Astrocyte (in vitro differentiated cells and primary cell): Measurements from ENCODE around the gene ATXN7. TPM values are rescaled to one million over a fixed set of nuclear protein-coding genes. Genes with fewer than 3 reads are reported as not detected.
A peak's percentile ranks its signal among the peaks of the same experiment; 100 is the strongest.

Experiments
- DNase-seq: peaks from one replicate; pipeline ENCODE4 v3.0.0-alpha.2; 2010; ENCODE audit warnings: low read depth
- FAIRE-seq: peaks from 2 replicates; lab custom pipeline; 2011; peaks lifted over from hg19 to GRCh38; lab: Jason Lieb, UNC
- H2AFZ ChIP-seq: 2 replicates; pipeline ENCODE4 v1.6.0; 2012; ENCODE audit warnings: low read depth, low read length, inconsistent platforms
- H3K27ac ChIP-seq: 2 replicates; pipeline ENCODE4 v1.5.1; 2011; ENCODE audit warnings: low read depth, low read length, inconsistent platforms
- H3K27me3 ChIP-seq: 2 replicates; pipeline ENCODE4 v1.6.0; 2011; ENCODE audit warnings: low read length, inconsistent platforms; ENCODE audit not compliant: insufficient read depth
- H3K36me3 ChIP-seq: 2 replicates; pipeline ENCODE4 v1.5.1; 2011; ENCODE audit warnings: low read length, inconsistent platforms; ENCODE audit not compliant: insufficient read depth
- H3K4me1 ChIP-seq: 2 replicates; pipeline ENCODE4 v1.5.1; 2011; ENCODE audit warnings: low read length, inconsistent platforms; ENCODE audit not compliant: insufficient read depth
- H3K4me2 ChIP-seq: 2 replicates; pipeline ENCODE4 v1.6.0; 2012; ENCODE audit warnings: low read length, inconsistent platforms
- H3K4me3 ChIP-seq: 2 replicates; pipeline ENCODE4 v1.5.1; 2011; ENCODE audit warnings: low read depth, mild to moderate bottlenecking, low read length, inconsistent platforms; ENCODE audit not compliant: insufficient read depth
- H3K79me2 ChIP-seq: 2 replicates; pipeline ENCODE4 v1.6.0; 2012; ENCODE audit warnings: mild to moderate bottlenecking, low read length, inconsistent platforms; ENCODE audit not compliant: insufficient read depth
- H3K9ac ChIP-seq: 2 replicates; pipeline ENCODE4 v1.6.0; 2012; ENCODE audit warnings: mild to moderate bottlenecking, low read length, inconsistent platforms
- H3K9me3 ChIP-seq: 2 replicates; pipeline ENCODE4 v1.5.1; 2012; ENCODE audit warnings: low read depth, mild to moderate bottlenecking, low read length, inconsistent platforms; ENCODE audit not compliant: insufficient read depth
- H4K20me1 ChIP-seq: 2 replicates; pipeline ENCODE4 v1.6.0; 2012; ENCODE audit warnings: low read length, inconsistent platforms; ENCODE audit not compliant: insufficient read depth
- H3K27ac Mint-ChIP-seq: one replicate; pipeline ENCODE4 v1.8.0; 2021; ENCODE audit warnings: mild to moderate bottlenecking, mixed read lengths; ENCODE audit not compliant: unreplicated experiment
- H3K27me3 Mint-ChIP-seq: one replicate; pipeline ENCODE4 v1.8.0; 2021; ENCODE audit warnings: low read depth, mixed read lengths; ENCODE audit not compliant: unreplicated experiment
- H3K36me3 Mint-ChIP-seq: one replicate; pipeline ENCODE4 v1.8.0; 2021; ENCODE audit warnings: low read depth, mixed read lengths; ENCODE audit not compliant: unreplicated experiment
- H3K4me1 Mint-ChIP-seq: one replicate; pipeline ENCODE4 v1.8.0; 2021; ENCODE audit warnings: low read depth, mixed read lengths; ENCODE audit not compliant: unreplicated experiment
- H3K4me3 Mint-ChIP-seq: one replicate; pipeline ENCODE4 v1.8.0; 2021; ENCODE audit warnings: mild to moderate bottlenecking, moderate library complexity, mixed read lengths; ENCODE audit not compliant: unreplicated experiment
- H3K9me3 Mint-ChIP-seq: one replicate; pipeline ENCODE4 v1.8.0; 2021; ENCODE audit warnings: mild to moderate bottlenecking, mixed read lengths; ENCODE audit not compliant: unreplicated experiment
- CTCF ChIP-seq: IDR thresholded peaks from 2 replicates; pipeline ENCODE4 v1.5.1; 2011; ENCODE audit warnings: low read depth, mild to moderate bottlenecking, inconsistent platforms, low read length, moderate library complexity; ENCODE audit not compliant: insufficient read depth
- EZH2 ChIP-seq: IDR thresholded peaks from 2 replicates; pipeline ENCODE4 v1.6.1; 2012; ENCODE audit warnings: mild to moderate bottlenecking, low read length, inconsistent platforms; ENCODE audit not compliant: insufficient read depth
- total RNA-seq: library from RNA; stranded (reverse); gene quantifications from 2 replicates; pipeline ENCODE4 v1.2.1, GENCODE V29; 2021

ATXN7 gene
- total RNA-seq, 1 donor from 2014 or later: 17.6 TPM

GRCh38 chr3:63970631-63971475, 107.2 kb downstream of the ATXN7 start:
- peaks cover 49% of the 10 kb centered on the region for H3K4me1 ChIP-seq
- H3K27me3 ChIP-seq: no peaks in the 10 kb centered on the region
- TF ChIP-seq EZH2 (no peak), CTCF (no peak)
- H2AFZ ChIP-seq: no peak overlapping the region
- no peak for FAIRE-seq
- H3K9ac ChIP-seq: no peak overlapping the region
- peaks cover 71% of the 10 kb centered on the region for H3K4me1 Mint-ChIP-seq
- H3K9me3 ChIP-seq: no peaks in the 10 kb centered on the region
- H3K4me2 ChIP-seq: peak overlapping the region; percentile 35
- no peaks in the 10 kb centered on the region for H3K36me3 ChIP-seq
- no peak overlapping the region for H3K4me3 ChIP-seq
- peak overlapping the region; percentile 49 for H3K27ac Mint-ChIP-seq
- H3K4me3 Mint-ChIP-seq: peak overlapping the region; percentile 29
- H3K27ac ChIP-seq: no peak overlapping the region
- H3K9me3 Mint-ChIP-seq: no peaks in the 10 kb centered on the region
- peaks cover 51% of the 10 kb centered on the region for H3K79me2 ChIP-seq
- no peaks in the 10 kb centered on the region for H3K27me3 Mint-ChIP-seq
- peak; percentile 16 for DNase-seq
- H4K20me1 ChIP-seq: peaks cover 76% of the 10 kb centered on the region
- peaks cover 1% of the 10 kb centered on the region for H3K36me3 Mint-ChIP-seq

GRCh38 chr3:63972196-63972595, 108.5 kb downstream of the ATXN7 start:
- Histone ChIP-seq H3K36me3 (no peaks in the 10 kb centered on the region), H3K9me3 (no peaks in the 10 kb centered on the region), H3K9ac (peak overlapping the region; percentile 36), H3K4me1 (peaks cover 61% of the 10 kb centered on the region), H4K20me1 (peaks cover 74% of the 10 kb centered on the region), H3K4me2 (peak overlapping the region; percentile 49), H3K4me3 (no peak overlapping the region), H3K79me2 (peaks cover 55% of the 10 kb centered on the region), H3K27ac (peak overlapping the region; percentile 50), H3K27me3 (no peaks in the 10 kb centered on the region), H2AFZ (no peak overlapping the region)
- Mint-ChIP-seq H3K4me3 (peak overlapping the region; percentile 4), H3K27me3 (no peaks in the 10 kb centered on the region), H3K27ac (peak overlapping the region; percentile 88), H3K36me3 (peaks cover 4% of the 10 kb centered on the region), H3K4me1 (peaks cover 78% of the 10 kb centered on the region), H3K9me3 (no peaks in the 10 kb centered on the region)
- DNase-seq: peak; percentile 93
- TF ChIP-seq CTCF: no peak
- no peak for TF ChIP-seq EZH2
- peak; percentile 39 for FAIRE-seq

GRCh38 chr3:63972987-63973386, 109.3 kb downstream of the ATXN7 start:
- peaks cover 4% of the 10 kb centered on the region for H3K36me3 Mint-ChIP-seq
- Histone ChIP-seq H3K4me2 (no peak overlapping the region), H4K20me1 (peaks cover 73% of the 10 kb centered on the region), H3K4me3 (no peak overlapping the region), H3K4me1 (peaks cover 53% of the 10 kb centered on the region), H3K27ac (peak overlapping the region; percentile 50), H3K9me3 (no peaks in the 10 kb centered on the region), H3K9ac (peak overlapping the region; percentile 36), H3K79me2 (peaks cover 59% of the 10 kb centered on the region), H2AFZ (no peak overlapping the region), H3K27me3 (no peaks in the 10 kb centered on the region), H3K36me3 (no peaks in the 10 kb centered on the region)
- peak overlapping the region; percentile 34 for H3K27ac Mint-ChIP-seq
- no peaks in the 10 kb centered on the region for H3K9me3 Mint-ChIP-seq
- FAIRE-seq: no peak
- no peak for DNase-seq
- H3K27me3 Mint-ChIP-seq: no peaks in the 10 kb centered on the region
- TF ChIP-seq CTCF (no peak), EZH2 (no peak)
- H3K4me3 Mint-ChIP-seq: no peak overlapping the region
- peaks cover 76% of the 10 kb centered on the region for H3K4me1 Mint-ChIP-seq
